Measurements from ENCODE around the gene GAS7. TPM values are rescaled to one million over a fixed set of nuclear protein-coding genes. Genes with fewer than 3 reads are reported as not detected.

The GAS7 gene
- total RNA-seq, 4 donors from 2014 or later, result 62.6 to 122 (median 77.0) TPM

GRCh38 chr17:10144456-10144855, 54.0 kb downstream of the GAS7 start:
- no peak overlapping the region for H3K27ac ChIP-seq

GRCh38 chr17:10141436-10141835, 57.0 kb downstream of the GAS7 start:
- Histone ChIP-seq H3K9me3 (no peaks in the 10 kb centered on the region), H3K4me3 (no peak overlapping the region), H3K27ac (no peak overlapping the region), H3K36me3 (no peaks in the 10 kb centered on the region), H3K4me1 (peaks cover 0 to 16% (median 1%) of the 10 kb centered on the region in 3 donors), H3K27me3 (no peaks in the 10 kb centered on the region)
- WGBS, 2 donors (ENCODE audit: low coverage in 1 of 2), result 93% methylated on average over 2 of the region's 2 CpGs; no CpG with 5 or more reads in 1 of the 2 donors
- TF ChIP-seq POLR2A (IDR thresholded peaks at IDR 0.05), result no peak
- TF ChIP-seq, protein P1, sequence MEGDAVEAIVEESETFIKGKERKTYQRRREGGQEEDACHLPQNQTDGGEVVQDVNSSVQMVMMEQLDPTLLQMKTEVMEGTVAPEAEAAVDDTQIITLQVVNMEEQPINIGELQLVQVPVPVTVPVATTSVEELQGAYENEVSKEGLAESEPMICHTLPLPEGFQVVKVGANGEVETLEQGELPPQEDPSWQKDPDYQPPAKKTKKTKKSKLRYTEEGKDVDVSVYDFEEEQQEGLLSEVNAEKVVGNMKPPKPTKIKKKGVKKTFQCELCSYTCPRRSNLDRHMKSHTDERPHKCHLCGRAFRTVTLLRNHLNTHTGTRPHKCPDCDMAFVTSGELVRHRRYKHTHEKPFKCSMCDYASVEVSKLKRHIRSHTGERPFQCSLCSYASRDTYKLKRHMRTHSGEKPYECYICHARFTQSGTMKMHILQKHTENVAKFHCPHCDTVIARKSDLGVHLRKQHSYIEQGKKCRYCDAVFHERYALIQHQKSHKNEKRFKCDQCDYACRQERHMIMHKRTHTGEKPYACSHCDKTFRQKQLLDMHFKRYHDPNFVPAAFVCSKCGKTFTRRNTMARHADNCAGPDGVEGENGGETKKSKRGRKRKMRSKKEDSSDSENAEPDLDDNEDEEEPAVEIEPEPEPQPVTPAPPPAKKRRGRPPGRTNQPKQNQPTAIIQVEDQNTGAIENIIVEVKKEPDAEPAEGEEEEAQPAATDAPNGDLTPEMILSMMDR (IDR thresholded peaks at IDR 0.05), result no peak
- no peak for TF ChIP-seq POLR2AphosphoS5 (IDR thresholded peaks at IDR 0.05)
- no peak for TF ChIP-seq EP300 (IDR thresholded peaks at IDR 0.05)
- no peak for ATAC-seq

More at GRCh38 chr17:10144456-10144855, 54.0 kb downstream of the GAS7 start:
- Histone ChIP-seq H3K4me1 (peaks cover 0 to 24% (median 0%) of the 10 kb centered on the region in 3 donors), H3K27me3 (no peaks in the 10 kb centered on the region), H3K9me3 (no peaks in the 10 kb centered on the region), H3K4me3 (no peak overlapping the region), H3K36me3 (no peaks in the 10 kb centered on the region)
- no peak for ATAC-seq
- 92 to 97% methylated on average over 4 of the region's 6 CpGs for WGBS, 2 donors (ENCODE audit: low coverage in 1 of 2)
- TF ChIP-seq POLR2AphosphoS5 (IDR thresholded peaks at IDR 0.05) (no peak), EP300 (IDR thresholded peaks at IDR 0.05) (no peak), POLR2A (IDR thresholded peaks at IDR 0.05) (no peak)
- TF ChIP-seq, protein P1 (IDR thresholded peaks at IDR 0.05), result no peak

DNA sequence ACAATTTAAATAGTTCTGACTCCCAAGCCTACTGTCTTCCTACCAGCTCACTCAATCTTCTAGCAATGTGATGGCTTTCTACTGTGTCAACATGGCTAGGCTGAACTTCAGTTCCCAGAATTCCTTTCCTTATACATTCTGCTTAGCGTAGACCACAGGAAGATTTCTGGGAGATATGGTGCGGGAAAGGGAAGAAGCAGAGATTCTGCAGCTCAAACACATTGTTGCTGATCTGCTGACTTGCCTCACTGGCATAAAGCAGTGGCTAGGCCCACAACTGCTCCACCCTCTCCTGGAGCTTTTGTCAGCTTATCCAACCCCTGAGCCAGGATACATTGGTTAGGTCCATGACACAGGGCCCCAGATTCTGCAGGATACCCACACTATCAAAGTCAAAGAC, 58.8 kb downstream of the GAS7 start:
- no peak overlapping the region for H3K4me3 ChIP-seq
- H3K36me3 ChIP-seq, result no peaks in the 10 kb centered on the region
- H3K9me3 ChIP-seq, result no peaks in the 10 kb centered on the region
- 79 to 89% methylated on average over 2 of the region's 2 CpGs for WGBS, 2 donors (ENCODE audit: low coverage in 1 of 2)
- H3K27ac ChIP-seq, result no peak overlapping the region
- H3K27me3 ChIP-seq, result no peaks in the 10 kb centered on the region
- TF ChIP-seq POLR2A (IDR thresholded peaks at IDR 0.05), result no peak
- no peak for TF ChIP-seq POLR2AphosphoS5 (IDR thresholded peaks at IDR 0.05)
- TF ChIP-seq EP300 (IDR thresholded peaks at IDR 0.05), result no peak
- TF ChIP-seq, protein P1 (IDR thresholded peaks at IDR 0.05), result no peak
- no peak for ATAC-seq
- peaks cover 0 to 24% (median 7%) of the 10 kb centered on the region in 3 donors for H3K4me1 ChIP-seq

GRCh38 chr17:10136258-10136981, 62.0 kb downstream of the GAS7 start:
- no peak for TF ChIP-seq POLR2AphosphoS5 (IDR thresholded peaks at IDR 0.05)
- no peak for TF ChIP-seq POLR2A (IDR thresholded peaks at IDR 0.05)
- TF ChIP-seq, protein P1 (IDR thresholded peaks at IDR 0.05), result no peak
- no peak for TF ChIP-seq EP300 (IDR thresholded peaks at IDR 0.05)
- Histone ChIP-seq H3K36me3 (no peaks in the 10 kb centered on the region), H3K4me1 (peaks cover 0 to 18% (median 7%) of the 10 kb centered on the region in 3 donors), H3K27ac (peak overlapping the region in 3 of 4 donors; percentile 68 to 72 (median 70)), H3K27me3 (no peaks in the 10 kb centered on the region), H3K9me3 (no peaks in the 10 kb centered on the region), H3K4me3 (no peak overlapping the region)
- no peak for ATAC-seq
- WGBS, 2 donors (ENCODE audit: low coverage in 1 of 2), result 48 to 52% methylated on average over 3 to 5 of the region's 15 CpGs

Data from gastroesophageal sphincter (tissue), 4 donors.